HG03060 (cell line): ENCODE results near the gene TRIM52.
A peak's percentile ranks its signal among the peaks of the same experiment; 100 is the strongest.

ENCODE experiments used
- ATAC-seq: cut with Tn5 transposase; IDR thresholded peaks from one replicate; pipeline ENCODE4 v1.9.1; 2021; ENCODE audit warnings: low read depth, moderate number of reproducible peaks; ENCODE audit not compliant: unreplicated experiment

TRIM52 gene

DNA sequence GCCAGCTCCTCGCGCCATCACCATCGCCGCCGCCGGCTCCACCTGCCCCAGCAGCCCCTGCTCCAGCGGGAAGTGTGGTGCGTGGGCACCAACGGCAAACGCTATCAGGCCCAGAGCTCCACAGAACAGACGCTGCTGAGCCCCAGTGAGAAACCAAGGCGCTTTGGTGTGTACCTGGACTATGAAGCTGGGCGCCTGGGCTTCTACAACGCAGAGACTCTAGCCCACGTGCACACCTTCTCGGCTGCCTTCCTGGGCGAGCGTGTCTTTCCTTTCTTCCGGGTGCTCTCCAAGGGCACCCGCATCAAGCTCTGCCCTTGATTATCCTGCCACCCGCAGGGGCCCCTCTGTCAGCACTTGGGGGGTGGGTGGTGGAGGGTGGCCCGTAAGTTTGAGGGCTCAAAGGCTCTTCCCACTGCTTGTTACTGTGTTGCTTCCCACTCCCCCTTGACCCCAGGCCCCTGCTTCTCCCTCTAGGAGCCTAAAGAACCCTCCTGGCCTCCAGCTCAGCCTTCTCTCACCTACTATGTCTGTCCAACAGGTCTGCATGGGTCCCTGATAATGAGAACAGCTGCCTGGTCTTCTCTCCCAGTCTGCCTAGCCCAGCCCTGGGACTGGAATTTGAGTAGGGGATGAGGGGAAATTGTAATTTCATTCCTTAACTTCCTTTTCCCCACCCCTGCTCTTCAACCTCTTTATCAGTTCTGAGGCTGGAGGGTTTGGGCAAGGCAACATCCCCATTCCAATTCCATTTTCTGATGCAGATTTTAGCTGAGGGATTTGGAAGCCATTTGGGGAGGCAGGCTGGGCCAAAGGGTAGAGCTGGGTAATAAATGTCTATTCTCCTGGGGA is 26.3 kb downstream of the TRIM52 start:
- no peak for ATAC-seq

DNA sequence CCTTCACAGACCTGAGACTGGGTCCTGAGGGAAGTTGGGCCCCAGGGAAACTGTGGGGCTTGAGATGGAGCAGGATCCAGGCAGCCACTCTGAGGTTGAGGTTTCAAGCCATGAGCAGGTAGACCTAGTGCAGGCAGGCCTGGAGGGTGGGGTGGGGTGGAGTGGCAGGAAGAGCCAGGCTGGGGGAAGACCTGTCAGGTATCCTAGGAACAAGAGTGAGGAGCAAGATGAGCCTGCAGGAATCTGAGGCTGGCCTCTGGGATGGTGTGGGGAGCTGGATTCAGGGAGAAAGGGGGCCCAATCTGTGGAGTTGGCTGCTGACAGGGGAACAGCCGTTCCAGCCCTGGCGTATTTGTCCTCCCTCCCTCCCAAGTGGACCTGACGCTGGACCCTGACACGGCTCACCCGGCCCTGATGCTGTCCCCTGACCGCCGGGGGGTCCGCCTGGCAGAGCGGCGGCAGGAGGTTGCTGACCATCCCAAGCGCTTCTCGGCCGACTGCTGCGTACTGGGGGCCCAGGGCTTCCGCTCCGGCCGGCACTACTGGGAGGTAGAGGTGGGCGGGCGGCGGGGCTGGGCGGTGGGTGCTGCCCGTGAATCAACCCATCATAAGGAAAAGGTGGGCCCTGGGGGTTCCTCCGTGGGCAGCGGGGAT is 27.0 kb downstream of the TRIM52 start:
- ATAC-seq: no peak

DNA sequence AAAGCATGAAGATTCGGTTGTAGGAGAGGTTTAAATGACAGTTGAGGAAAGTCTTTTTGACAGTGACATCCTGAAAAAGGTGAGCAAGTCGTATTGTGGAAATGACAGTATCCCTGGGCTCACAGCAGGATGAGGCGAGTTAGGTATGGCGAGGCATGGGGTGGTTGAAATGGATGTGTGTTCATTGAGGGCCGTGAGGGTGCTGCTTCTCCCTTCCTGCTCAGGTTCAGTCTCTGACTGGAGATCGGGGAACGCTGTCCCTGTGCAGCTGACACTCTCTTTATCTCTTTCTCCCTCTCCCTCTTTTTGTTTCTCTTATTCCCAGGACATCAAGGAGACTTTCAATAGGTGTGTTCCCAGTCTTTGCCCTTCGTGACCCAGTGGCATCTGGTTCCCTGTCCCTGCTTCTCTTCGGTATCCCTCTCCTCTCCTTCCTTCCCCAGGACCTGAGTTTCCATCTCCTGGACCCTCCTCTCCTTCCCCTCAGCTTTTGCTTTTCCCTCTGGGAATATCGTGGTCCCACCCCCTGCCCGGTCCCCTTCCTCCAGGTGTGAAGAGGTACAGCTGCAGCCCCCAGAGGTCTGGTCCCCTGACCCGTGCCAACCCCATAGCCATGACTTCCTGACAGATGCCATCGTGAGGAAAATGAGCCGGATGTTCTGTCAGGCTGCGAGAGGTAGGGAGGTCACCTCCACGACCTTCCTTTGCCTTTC is 27.7 kb downstream of the TRIM52 start:
- no peak for ATAC-seq

DNA sequence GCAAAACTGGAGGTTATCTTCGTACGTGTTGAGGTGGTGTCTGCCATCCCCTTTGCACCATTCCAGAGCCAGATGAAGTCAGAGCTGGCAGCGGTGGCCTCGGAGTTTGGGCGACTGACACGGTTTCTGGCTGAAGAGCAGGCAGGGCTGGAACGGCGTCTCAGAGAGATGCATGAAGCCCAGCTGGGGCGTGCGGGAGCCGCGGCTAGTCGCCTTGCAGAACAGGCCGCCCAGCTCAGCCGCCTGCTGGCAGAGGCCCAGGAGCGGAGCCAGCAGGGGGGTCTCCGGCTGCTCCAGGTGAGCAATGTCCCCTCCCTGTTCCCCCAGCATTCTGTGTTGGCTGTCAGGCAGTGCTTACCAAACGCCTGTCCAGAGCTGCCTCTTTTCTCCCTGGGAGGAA is 28.4 kb downstream of the TRIM52 start:
- no peak for ATAC-seq

DNA sequence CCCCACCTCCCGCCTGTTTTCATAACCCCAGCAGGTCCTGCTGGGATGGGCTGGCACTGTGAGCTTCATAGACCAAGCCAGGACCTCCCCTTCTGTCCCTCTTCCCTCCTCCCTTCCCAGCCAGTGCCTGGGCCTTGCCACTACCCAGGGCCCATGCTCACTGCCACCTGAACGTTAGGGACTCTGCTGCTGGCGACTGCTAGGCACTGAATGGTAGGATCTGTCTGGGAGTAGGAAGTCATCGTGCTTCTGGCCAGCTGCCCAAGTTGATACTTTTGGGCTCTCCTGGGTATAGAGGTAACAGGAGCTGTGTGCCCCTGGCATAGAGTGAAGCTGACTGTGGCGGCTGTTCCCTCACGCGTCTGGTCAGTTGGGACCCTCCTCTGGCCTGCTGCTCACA is 29.5 kb downstream of the TRIM52 start:
- no peak for ATAC-seq

DNA sequence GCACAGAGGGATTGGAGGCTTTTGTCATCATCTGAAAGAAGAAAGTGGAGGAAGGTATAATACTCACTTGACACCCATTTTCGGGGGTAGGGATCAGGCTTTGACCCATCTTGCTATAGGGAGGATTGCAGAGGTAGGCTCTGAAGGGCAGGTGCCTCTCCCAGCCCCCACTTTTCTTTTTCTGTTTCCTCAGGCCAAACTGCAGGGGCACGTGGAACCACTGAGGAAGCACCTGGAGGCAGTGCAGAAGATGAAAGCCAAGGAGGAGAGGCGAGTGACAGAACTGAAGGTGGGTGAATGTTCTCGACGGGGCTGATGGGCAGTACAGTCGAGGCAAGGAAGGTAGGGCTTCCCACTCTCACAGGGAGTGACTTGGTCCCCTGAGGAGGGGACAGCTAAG is 30.4 kb downstream of the TRIM52 start:
- no peak for ATAC-seq

DNA sequence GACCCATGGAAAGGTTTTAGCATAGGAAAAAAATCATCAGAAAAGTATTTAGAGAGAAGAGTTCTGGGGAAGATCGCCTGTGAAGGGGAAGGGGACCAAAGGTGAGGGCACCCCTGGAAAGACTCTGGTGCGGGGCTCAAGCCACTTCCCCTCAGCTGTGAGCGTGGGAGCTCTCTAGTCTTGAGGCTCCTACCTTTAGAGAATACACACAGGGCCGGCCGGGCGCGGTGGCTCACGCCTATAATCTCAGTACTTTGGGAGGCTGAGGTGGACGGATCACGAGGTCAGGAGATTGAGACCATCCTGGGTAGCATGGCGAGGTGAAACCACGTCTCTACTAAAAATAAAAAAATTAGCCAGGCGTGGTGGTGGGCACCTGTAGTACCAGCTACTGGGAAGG is 30.9 kb downstream of the TRIM52 start:
- no peak for ATAC-seq

DNA sequence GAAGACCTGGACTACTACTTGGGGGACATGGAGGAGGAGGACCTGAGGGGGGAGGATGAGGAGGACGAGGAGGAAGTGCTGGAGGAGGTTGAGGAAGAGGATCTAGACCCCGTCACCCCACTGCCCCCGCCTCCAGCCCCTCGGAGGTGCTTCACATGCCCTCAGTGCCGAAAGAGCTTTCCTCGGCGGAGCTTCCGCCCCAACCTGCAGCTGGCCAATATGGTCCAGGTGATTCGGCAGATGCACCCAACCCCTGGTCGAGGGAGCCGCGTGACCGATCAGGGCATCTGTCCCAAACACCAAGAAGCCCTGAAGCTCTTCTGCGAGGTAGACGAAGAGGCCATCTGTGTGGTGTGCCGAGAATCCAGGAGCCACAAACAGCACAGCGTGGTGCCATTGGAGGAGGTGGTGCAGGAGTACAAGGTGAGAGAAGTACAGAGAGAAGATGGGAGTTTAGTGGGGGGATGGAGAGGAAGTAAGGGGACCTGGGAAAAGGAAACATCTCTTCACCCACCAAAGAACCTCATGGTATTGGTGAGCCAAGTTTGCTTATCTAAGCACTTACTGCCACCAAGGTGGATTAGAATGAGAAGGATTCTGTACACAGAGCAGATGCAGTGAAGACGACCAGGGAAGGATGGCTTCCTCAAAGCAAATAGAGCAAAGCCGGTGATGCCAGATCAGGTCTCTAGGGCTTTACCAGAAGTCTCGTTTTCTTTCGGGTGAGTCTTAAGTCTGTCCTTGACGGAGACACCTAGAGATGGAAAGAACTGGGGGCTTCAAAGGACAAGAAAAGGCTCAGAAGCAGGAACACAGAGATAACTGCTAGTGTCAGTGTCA is 36.3 kb downstream of the TRIM52 start:
- ATAC-seq: no peak

DNA sequence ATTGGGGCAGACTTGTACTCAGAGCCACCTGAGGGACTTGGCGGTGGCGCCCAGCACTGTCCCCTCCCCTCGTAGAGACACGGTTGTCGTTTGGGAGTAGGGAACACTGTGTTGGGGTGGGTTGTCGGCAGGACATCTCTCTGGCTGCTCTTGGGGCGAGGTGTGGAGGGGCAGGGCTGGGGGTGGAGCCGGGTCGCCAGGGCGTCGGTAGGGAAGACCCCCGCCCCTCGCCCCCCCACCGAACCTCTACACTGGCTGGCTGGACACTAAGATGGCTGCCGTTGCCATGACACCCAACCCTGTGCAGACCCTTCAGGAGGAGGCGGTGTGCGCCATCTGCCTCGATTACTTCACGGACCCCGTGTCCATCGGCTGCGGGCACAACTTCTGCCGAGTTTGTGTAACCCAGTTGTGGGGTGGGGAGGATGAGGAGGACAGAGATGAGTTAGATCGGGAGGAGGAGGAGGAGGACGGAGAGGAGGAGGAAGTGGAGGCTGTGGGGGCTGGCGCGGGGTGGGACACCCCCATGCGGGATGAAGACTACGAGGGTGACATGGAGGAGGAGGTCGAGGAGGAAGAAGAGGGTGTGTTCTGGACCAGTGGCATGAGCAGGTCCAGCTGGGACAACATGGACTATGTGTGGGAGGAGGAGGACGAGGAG is 37.1 kb downstream of the TRIM52 start:
- ATAC-seq: no peak

DNA sequence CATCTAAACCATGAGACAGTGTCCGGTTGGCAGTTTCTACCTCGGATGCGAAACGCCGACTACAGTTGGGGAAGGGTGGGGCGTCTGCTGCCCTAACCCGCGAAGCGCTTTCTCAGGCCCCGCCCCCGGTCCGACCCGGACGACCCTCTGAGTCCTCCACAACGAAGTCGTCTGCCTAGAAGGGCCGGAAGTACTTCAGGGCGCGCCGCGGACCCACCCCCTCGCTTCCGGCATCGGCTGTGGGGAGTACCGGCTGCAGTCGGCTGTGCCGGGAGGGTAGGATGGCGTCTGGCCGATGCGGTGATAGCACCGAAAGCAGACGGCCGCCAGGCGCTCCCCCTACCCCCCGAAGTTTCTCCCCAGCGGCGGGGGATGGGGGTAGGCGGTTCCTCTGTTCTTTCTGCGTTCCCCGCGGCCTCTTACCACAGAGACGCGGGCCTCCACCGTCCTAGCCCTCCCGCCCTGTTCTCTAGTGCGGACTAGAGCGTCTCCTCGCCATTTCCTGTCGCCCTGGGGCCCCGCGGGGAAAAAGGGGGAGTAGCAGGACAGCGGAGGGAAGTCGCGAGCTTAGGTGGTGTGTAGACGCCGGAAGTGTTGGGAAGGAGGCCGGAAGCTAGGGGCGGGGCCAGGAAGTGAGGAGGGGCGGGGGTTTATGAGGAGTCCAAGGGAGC is 37.8 kb downstream of the TRIM52 start, which contains the start of gene TRIM41:
Gene TRIM41, plus strand, starts transcription at position 224 of the 671 bp plus-strand sequence. CDS start 719 bp downstream, outside the sequence.
- ATAC-seq: peak; percentile 34

DNA sequence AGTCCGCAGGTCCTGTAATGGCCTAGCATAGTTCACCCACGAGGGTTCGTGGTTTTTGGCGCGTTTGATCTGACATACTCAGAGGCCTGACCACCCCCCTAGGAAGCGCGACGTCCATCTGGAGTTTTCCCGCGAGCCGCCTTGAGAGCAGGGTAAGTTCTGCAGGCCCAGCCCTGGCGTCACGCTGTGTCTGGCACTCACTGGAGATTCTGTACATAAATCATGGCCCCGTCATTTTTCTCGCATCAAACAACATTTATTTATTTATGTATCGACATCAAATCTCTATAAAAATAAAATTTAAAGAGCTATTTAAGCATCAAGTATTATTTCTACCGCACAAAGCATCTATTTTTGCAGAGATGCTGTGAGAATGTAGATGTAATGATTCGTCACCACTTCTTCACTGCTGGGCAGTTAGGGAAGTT is 38.3 kb downstream of the TRIM52 start:
- no peak for ATAC-seq

DNA sequence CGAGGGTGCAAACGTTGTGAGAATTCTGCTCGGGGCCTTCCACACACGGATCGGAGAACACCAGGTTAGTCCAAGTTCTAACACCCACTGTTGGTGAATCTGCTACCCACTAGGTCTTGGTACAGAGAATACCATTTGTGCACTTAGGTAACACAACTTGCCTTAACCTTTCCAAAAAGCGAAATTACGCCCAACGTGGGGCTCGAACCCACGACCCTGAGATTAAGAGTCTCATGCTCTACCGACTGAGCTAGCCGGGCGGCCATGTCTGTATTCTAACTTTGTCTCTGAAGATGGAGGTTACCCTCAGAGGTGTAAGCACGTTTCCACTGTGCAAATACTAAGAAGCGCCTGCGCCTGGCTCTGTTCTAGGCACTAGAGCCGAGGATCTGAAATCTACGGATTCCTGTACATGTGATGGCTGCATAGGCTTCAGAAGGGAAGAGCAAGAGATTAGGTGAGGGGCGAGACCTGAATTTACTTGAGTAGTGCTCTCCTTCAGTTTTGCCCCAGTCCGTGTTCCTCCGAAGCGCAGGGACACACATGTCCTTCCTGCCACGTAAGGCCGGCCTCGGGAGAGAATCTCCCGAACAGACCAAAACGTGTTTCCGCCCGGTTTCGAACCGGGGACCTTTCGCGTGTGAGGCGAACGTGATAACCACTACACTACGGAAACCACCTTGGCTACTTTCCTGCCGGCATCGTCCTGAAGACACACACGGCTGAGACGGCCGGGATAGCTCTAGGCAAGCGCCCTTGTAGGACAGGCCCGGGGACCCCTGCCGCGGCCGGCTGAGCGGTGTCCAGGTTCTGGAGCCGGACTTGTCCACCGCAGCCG is 38.9 kb downstream of the TRIM52 start:
- ATAC-seq: peak; percentile 22

DNA sequence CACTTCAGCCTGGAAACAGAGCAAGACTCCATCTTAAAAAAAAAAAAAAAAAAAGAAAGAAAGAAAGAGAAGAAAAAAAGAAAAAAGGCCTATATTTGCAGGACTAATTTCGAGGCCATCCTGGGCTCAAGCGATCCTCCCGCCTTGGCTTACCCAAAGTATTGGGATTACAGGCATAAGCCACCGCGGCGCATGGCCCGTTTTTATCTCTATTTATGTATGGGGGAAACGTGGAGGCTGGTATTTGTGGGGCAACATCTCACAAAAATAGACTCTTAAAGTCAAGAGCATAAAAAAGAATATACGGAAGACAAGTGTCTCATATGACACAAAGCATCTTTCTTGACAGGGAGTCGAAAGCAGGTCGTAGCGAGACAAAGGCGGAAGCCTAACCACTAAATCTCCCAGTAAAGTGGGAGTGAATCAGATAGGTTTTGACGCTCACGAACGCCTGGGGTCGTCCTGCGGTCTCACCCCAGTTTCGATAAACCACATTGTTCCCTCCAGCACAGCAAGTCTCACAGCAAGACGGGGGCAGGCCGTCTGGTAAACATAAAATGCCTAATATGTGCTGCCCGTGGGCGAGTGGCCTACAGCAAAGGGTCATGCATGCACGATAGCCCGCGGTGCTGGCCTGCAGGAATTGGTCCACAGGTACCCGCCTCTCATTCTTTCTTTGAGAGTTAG is 39.7 kb downstream of the TRIM52 start:
- ATAC-seq: no peak

DNA sequence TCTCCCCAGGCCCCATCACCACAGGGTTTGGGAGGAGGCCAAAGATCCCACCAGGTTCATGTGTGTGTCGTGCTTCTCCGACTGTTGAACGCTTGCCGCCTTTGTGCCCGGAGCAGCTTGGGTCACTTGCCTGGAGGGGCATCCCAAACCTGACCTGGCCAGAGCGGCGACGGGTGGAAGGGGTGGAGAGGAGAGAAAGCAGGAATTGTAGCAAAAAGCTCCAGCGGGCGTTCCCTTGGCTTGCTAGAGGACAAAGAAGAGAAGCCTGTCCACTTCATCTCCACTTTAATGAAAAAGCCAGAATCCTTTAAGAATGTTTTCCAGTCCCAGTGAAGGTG is 40.8 kb downstream of the TRIM52 start:
- ATAC-seq: no peak

DNA sequence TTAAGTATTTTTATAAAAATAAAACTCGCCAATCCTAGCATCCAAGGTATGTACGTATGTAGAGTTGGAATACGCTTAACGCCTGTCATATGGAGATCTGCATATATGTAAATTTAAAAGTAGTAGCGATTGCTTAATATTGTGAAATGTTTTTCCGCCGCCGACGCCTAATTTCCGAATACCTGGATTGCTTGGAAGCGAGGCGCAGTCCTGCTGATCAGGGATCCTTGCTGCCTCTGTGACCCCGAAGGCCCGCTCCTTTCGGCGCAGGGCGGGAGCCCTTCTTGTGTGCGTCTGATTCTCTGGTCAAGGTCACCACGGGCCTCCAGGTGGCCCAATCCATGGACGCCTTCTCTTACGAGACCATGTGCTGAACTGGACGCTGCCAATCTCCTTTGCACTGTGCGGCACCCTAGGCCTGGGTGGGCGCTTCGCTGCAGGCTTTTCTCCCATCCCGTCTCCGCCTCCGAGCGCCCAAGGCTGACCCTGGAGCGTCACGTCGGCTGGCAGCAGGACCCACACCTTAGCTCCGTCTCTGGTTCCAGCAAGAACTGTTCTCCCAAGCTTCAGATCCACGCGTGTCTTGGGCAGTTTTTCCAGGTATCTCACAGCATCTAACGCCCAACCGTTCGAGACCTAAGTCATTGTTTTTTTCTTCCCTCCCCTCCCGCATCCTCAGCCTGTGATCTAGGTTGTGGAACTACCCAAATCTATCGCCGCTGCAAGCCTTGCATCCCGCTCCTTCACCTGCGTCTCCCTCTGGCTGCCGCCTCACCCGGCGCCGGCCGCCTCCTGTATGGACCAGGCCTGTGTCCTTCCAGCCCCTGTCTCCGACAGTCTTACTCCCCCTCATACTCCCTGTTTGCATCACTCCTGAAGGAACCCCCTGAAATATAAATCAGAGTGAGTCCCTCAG is 41.4 kb downstream of the TRIM52 start:
- no peak for ATAC-seq

DNA sequence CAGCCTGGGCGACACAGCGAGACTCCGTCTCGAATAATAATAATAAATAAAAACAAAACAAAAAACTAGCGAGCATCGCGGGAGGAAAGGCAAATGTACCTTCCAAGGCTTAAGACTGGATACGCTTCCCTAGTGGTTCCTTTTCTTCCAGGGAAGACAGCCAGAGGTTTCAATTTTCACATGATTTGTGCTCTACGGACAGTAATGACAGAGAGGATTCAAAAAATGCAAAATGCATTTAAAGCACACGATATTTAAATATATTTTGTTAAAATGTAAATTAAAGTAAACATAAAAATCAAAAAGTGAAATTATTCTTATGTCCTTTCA is 42.2 kb downstream of the TRIM52 start:
- no peak for ATAC-seq

DNA sequence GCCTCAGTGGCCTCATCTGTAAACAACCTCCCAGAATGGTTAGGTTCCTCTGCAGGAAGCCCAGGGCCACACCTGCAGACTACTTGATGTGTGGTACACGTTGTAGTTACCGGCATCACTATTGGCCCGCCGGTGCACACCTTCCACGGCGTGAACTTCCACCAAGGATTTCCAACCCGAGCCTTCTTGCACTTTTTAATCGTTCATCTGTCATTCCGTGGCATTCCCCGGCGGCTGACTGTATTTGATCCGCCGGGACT is 43.2 kb downstream of the TRIM52 start:
- peak; percentile 0 for ATAC-seq
